Sigmoid colon (tissue), 7 donors: ENCODE data around the gene BCL11B. TPM values are rescaled to one million over a fixed set of nuclear protein-coding genes. Genes with fewer than 3 reads are reported as not detected.

Experiments used
- DNase-seq: peaks from one replicate; pipeline ENCODE4 v3.0.0-alpha.2; 2019
- H3K27ac ChIP-seq, 4 donors: fragments of 200-600 bp; sonication (generic); one replicate each; pipeline ENCODE4 v1.5.1; 2016 to 2019; ENCODE audit warnings: mild to moderate bottlenecking in 1 of 4
- H3K27me3 ChIP-seq, 3 donors: fragments of 200-600 bp; sonication (generic); one replicate each; pipeline ENCODE4 v1.5.1; 2019; ENCODE audit warnings: mild to moderate bottlenecking in 1 of 3
- H3K36me3 ChIP-seq, 4 donors: fragments of 200-600 bp; sonication (generic); one replicate each; pipeline ENCODE4 v1.5.1; 2016 to 2019
- H3K4me1 ChIP-seq, 4 donors: fragments of 200-600 bp; sonication (generic); one replicate each; pipeline ENCODE4 v1.5.1; 2017 to 2019
- H3K4me3 ChIP-seq, 4 donors: fragments of 200-600 bp; sonication (generic); one replicate each; pipeline ENCODE4 v1.5.1; 2017 to 2019; ENCODE audit warnings: mild to moderate bottlenecking in 2 of 4, moderate library complexity in 1 of 4
- H3K9me3 ChIP-seq, 4 donors: fragments of 200-600 bp in 3 of 4; sonication (generic) in 3 of 4; one replicate each; pipeline versions ENCODE4 v1.5.1 to v1.6.1; 2013 to 2019
- EP300 ChIP-seq, 4 donors: sonication (generic); formaldehyde crosslinking; IDR thresholded peaks; one replicate each; pipeline ENCODE4 v1.6.1; 2017; ENCODE audit warnings: antibody characterized with exemption in 4 of 4
- POLR2A ChIP-seq, 2 donors: fragments of 450-650 bp; IDR thresholded peaks; one replicate each; pipeline ENCODE4 v1.6.1; 2016; ENCODE audit warnings: antibody characterized with exemption in 2 of 2, mild to moderate bottlenecking in 2 of 2, moderate library complexity in 2 of 2
- POLR2AphosphoS5 ChIP-seq, 4 donors: sonication (generic); formaldehyde crosslinking; IDR thresholded peaks; one replicate each; pipeline ENCODE4 v1.6.1; 2017; ENCODE audit warnings: antibody characterized with exemption in 4 of 4
- WGBS, 2 donors: extraction: QIAGEN DNeasy Blood & Tissue Kit; methylation state at CpG; one replicate each; pipeline ENCODE4 v1.1.7; 2013; 5-methylcytosine and 5-hydroxymethylcytosine counted together
- intact Hi-C: fragments of 100-400 bp; cut with DNase I; formaldehyde crosslinking; loops from one replicate; pipeline ENCODE4 v1.15.1; 2023
- polyA plus RNA-seq, 3 donors: library from polyadenylated mRNA; stranded (reverse); fragments of 200-250 nt; gene quantifications; one replicate each; pipeline ENCODE4 v1.2.3, GENCODE V29; 2013
- total RNA-seq, 4 donors: library from RNA; depleted of rRNA; stranded (reverse); fragments of >200 nt; gene quantifications; one replicate each; pipeline ENCODE4 v1.1.0, GENCODE V29; 2016
- TF ChIP-seq, protein P1 (sequence below), 4 experiments: fragments of 450-650 bp in 3 of 4; fragments of 200-600 bp in 1 of 4; IDR thresholded peaks; one replicate each; pipeline ENCODE4 v1.5.1; 2016 to 2019; ENCODE audit warnings: antibody characterized with exemption in 4 of 4, mild to moderate bottlenecking in 3 of 4, moderate library complexity in 2 of 4
- donor health status: healthy with polysubstance abuse.
- donor health status: Bipolar disorder and iron deficiency.
- donor health status: healthy.

The BCL11B gene
- total and polyA plus RNA-seq, 7 donors = under 0.01 to 3.5 (median 0.23) TPM

DNA sequence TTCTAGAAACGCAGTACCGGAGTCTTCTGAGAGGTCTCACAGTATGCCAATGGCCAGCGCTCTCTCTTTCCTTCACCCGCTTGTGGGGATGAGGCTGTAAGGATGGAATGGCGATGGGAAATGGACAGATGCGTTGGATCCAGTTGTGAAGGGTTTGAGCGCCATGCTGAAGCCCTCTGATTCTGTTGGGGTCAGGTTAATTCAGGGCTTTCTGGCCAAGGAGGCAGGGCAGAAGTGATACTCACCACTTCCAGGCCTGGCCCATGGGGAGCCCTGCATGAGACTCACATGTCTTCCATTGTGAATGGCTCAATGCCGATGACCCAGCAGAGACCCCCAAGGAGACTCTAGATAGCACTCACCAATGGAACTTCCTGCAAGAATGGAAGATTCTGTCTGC lies 114.3 kb downstream of the BCL11B start:
- no peak overlapping the region for H3K4me3 ChIP-seq
- H3K27me3 ChIP-seq = peaks cover 0 to 5% (median 0%) of the 10 kb centered on the region in 3 donors
- H3K4me1 ChIP-seq = no peaks in the 10 kb centered on the region
- 94 to 96% methylated on average over 8 of the region's 8 CpGs for WGBS, 2 donors
- no peak for TF ChIP-seq POLR2A (IDR thresholded peaks at IDR 0.05)
- TF ChIP-seq, protein P1, sequence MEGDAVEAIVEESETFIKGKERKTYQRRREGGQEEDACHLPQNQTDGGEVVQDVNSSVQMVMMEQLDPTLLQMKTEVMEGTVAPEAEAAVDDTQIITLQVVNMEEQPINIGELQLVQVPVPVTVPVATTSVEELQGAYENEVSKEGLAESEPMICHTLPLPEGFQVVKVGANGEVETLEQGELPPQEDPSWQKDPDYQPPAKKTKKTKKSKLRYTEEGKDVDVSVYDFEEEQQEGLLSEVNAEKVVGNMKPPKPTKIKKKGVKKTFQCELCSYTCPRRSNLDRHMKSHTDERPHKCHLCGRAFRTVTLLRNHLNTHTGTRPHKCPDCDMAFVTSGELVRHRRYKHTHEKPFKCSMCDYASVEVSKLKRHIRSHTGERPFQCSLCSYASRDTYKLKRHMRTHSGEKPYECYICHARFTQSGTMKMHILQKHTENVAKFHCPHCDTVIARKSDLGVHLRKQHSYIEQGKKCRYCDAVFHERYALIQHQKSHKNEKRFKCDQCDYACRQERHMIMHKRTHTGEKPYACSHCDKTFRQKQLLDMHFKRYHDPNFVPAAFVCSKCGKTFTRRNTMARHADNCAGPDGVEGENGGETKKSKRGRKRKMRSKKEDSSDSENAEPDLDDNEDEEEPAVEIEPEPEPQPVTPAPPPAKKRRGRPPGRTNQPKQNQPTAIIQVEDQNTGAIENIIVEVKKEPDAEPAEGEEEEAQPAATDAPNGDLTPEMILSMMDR (IDR thresholded peaks at IDR 0.05) = no peak
- no peak for TF ChIP-seq POLR2AphosphoS5 (IDR thresholded peaks at IDR 0.05)
- no peak for TF ChIP-seq EP300 (IDR thresholded peaks at IDR 0.05)
- H3K9me3 ChIP-seq = no peaks in the 10 kb centered on the region
- intact Hi-C loops = no loop called here
- no peak overlapping the region for H3K27ac ChIP-seq
- no peak for DNase-seq
- H3K36me3 ChIP-seq = no peaks in the 10 kb centered on the region

DNA sequence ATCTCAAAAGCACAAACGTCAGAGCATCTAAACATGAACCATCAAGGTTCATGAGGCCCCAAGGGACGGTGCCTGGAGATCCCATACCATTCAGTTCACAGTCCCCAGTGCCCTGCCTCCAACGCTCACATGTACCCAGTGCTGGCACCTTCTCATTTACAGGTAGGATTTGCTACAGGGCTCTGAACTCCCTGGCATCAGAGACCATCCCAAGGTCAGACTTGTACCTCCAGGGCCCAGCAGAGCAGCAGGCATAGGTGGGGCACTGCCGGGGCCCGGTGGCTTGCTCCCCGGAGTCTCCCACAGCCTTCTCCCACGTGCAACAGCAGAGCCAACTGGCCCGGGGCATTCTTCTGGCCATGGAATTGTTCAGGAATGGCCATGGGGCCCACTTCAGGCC lies 114.8 kb downstream of the BCL11B start:
- Histone ChIP-seq H3K27me3 (peaks cover 0 to 5% (median 0%) of the 10 kb centered on the region in 3 donors), H3K9me3 (no peaks in the 10 kb centered on the region), H3K4me1 (no peaks in the 10 kb centered on the region), H3K27ac (no peak overlapping the region), H3K4me3 (no peak overlapping the region), H3K36me3 (no peaks in the 10 kb centered on the region)
- TF ChIP-seq POLR2AphosphoS5 (IDR thresholded peaks at IDR 0.05) = no peak
- TF ChIP-seq, protein P1 (IDR thresholded peaks at IDR 0.05) = no peak
- 92 to 93% methylated on average over 8 of the region's 8 CpGs for WGBS, 2 donors
- peak; percentile 35 for DNase-seq
- intact Hi-C loops = no loop called here

DNA sequence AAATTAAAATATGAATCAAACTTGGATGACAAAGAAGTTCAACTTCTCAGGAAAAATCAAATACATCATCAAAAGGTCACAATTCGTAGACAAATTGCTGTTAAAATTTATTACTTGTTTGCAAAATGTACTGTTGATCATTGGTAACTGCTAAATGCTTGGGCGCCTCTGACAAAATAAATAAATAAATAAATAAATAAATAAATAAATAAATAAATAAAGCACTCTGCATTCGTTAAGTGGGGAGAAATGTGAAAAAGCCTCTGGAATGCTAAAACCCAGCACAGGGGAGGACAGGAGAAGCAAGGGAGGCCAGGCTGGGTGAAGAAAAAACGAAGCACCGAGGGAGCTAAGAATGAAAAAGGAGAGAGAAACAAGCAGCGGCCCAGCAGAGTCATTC lies 115.2 kb downstream of the BCL11B start:
- Histone ChIP-seq H3K4me3 (no peak overlapping the region), H3K4me1 (no peaks in the 10 kb centered on the region), H3K27me3 (peaks cover 0 to 5% (median 0%) of the 10 kb centered on the region in 3 donors), H3K27ac (no peak overlapping the region), H3K9me3 (no peaks in the 10 kb centered on the region), H3K36me3 (no peaks in the 10 kb centered on the region)
- TF ChIP-seq, protein P1 (IDR thresholded peaks at IDR 0.05) = no peak
- no peak for TF ChIP-seq POLR2A (IDR thresholded peaks at IDR 0.05)
- no peak for TF ChIP-seq EP300 (IDR thresholded peaks at IDR 0.05)
- no peak for TF ChIP-seq POLR2AphosphoS5 (IDR thresholded peaks at IDR 0.05)
- intact Hi-C loops = no loop called here
- 90 to 92% methylated on average over 6 of the region's 6 CpGs for WGBS, 2 donors
- no peak for DNase-seq

DNA sequence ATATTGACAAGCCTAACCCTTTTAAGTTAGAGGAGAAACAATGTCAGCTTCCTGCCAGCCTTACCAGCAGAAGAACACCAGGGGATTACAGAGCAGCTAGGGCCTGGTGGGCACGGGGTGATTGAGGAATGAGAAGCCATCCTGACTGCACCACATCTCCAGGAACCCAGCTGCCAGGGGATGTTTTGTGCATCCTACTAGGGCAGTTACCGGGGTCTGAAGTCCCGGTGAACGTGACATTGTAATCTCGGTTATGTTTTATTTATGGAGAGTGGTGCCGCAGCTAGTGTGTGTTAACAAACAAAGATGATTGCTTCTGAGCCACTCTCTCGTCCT lies 115.9 kb downstream of the BCL11B start:
- DNase-seq = peak; percentile 28
- TF ChIP-seq, protein P1 (IDR thresholded peaks at IDR 0.05) = no peak
- TF ChIP-seq POLR2AphosphoS5 (IDR thresholded peaks at IDR 0.05) (no peak), POLR2A (IDR thresholded peaks at IDR 0.05) (no peak), EP300 (IDR thresholded peaks at IDR 0.05) (no peak)
- WGBS, 2 donors = 73 to 74% methylated on average over 7 of the region's 7 CpGs

More for the DNA sequence above, 115.9 kb downstream of the BCL11B start:
- intact Hi-C loops = no loop called here
- Histone ChIP-seq H3K4me3 (no peak overlapping the region), H3K27ac (no peak overlapping the region), H3K4me1 (no peaks in the 10 kb centered on the region), H3K36me3 (no peaks in the 10 kb centered on the region), H3K9me3 (no peaks in the 10 kb centered on the region), H3K27me3 (peaks cover 0 to 5% (median 0%) of the 10 kb centered on the region in 3 donors)
